Eye (tissue), 1 donor: ENCODE results near the gene MOB3C.

Experiments used
- DNase-seq: peaks from one replicate; pipeline ENCODE4 v3.0.0-alpha.2; 2015

The MOB3C gene

GRCh38 chr1:46603858-46604549 is 12.6 kb downstream of the MOB3C start, which contains the start of gene MKNK1:
TSS of gene MKNK1 (minus strand) at chr1:46604268. CDS start at chr1:46583327, 20,941 bp downstream.
- DNase-seq, result peak; percentile 99

DNA sequence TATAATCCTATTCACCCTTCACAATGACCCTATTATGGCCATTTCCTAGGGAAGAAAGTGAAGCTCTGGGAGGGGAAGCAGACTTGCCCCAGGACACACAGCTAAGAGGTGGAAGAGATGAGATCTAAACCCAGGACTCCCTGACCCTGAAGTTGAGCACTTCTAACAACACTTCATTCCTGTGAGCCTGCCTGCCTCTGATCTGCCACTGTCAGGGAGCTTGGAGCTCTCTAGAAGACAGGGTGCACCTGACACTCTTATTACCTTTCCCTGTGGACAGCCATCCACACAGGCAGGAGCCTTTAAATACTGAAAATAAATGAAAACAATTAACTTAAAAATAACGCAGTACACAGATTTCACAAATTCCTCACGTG is 13.1 kb downstream of the MOB3C start:
- no peak for DNase-seq

GRCh38 chr1:46601257-46602007 is 15.2 kb downstream of the MOB3C start:
- DNase-seq, result no peak

DNA sequence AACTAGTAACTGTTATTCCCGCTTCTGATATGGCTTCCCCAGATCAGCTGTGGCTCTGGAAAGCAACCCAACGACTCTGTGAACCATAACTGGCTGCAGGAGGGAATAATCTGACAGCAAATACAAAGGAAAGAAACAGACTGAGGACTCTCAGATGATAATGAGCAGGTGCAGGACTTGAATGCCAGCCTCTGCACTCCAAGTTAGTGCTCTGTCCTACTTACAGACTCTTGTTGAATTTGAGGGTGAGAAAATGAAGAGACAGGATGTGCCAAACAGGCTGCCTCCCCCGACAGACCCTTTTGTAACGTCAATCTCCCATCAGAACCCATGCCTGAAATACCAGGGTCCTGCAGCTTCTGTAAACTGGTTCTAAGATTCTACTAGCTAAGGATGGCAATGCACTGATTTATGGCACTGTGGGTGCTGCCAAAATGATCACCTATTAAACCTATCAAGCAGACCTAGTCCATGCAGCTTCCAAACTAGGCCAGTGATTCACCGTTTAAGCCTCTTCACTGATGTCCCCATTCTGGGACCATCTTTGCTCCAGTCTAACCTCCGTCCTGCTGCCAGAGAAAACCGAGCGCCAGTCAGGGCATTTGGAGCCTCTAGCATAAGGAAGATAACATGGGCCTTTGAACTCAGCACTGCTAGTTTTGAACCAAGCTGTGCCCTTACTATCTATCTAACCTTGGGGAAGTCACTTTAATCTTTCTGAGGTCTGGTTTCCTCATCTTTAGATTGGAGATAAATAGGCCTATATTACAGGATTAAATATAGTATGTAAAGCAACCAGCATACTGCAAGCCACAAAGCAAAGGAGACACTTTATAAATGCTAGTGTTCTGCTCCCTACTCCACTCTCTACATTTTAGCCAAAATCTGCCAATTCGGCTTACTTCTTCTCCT is 17.3 kb downstream of the MOB3C start:
- no peak for DNase-seq

- DNase-seq, result no peak
These were observed 19.8 kb downstream of the MOB3C start for GRCh38 chr1:46596846-46597245.

- DNase-seq, result no peak
These were observed 20.6 kb downstream of the MOB3C start for GRCh38 chr1:46596036-46596435.

- DNase-seq, result no peak
These were observed 21.5 kb downstream of the MOB3C start for GRCh38 chr1:46595127-46595526.

DNA sequence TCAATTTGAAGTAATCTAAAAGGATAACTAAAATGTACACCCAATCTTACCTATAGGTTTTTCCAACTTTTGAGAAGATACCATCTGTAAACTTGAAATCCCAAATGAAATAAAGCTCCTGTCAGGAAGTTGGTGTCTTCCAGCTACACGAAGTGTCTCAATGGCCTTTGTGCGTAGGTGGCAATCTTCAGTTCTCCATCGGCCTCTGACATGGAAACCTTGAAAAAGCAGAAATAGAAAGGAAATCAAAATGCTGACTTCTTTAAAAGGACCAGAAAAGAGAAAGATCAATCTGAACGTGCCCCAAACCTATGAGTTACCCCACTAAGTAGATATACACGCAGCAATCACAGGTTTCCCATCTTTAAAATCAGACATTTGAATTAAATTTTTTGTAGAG is 22.5 kb downstream of the MOB3C start:
- no peak for DNase-seq

GRCh38 chr1:46592823-46593222 is 23.8 kb downstream of the MOB3C start:
- no peak for DNase-seq

- no peak for DNase-seq
These were observed 27.1 kb downstream of the MOB3C start for GRCh38 chr1:46589529-46589928.

DNA sequence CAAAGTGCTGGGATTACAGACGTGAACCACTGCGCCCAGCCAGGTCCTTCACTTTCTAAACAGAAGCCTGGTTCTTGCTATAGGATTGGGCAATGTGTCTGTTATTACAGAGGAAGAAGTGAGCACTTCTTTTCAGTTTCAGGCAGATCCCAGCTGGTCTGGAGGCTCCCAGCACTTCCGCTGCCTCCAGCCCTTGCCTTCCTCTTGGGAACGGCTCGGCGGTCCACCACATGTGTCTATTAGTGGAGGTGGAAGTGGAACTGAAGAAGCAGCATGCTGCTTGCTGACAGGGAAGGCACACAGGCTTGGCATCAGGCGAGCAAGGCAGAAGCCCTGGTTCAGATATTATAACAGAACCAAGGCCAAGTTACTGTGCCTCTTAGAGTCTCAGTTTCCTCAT is 29.5 kb downstream of the MOB3C start:
- DNase-seq, result no peak

DNA sequence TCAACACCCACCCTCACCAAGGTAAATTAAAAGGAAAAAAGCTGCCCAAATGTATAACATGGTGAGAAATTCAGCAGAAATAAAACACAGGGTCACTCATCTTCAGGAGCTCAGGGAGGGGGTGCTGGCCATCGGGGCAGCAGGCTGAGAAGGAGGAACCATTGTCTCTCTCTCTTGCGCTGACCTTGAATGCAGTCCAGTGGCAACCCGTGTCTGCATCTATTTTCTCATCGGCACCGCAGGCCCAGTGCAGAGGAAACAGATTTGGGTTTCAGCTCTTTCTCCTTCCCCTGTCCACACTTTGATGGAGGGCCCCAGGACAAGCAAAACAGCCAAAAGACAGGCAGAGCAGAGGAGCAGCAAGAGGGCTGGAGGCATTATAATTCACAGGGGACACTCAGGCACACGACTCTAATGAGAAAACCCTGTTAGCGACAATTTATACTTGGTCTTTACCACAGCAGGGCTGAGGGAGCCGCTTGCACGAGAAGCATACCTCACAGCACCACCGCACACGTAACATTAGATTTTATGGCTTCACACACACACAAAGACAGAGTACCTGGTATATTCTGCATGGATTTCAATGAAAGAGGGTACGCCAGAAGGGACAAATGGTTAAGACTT is 31.2 kb downstream of the MOB3C start:
- DNase-seq, result peak; percentile 31

- peak; percentile 15 for DNase-seq
These were observed 33.1 kb downstream of the MOB3C start for GRCh38 chr1:46583494-46583893.

DNA sequence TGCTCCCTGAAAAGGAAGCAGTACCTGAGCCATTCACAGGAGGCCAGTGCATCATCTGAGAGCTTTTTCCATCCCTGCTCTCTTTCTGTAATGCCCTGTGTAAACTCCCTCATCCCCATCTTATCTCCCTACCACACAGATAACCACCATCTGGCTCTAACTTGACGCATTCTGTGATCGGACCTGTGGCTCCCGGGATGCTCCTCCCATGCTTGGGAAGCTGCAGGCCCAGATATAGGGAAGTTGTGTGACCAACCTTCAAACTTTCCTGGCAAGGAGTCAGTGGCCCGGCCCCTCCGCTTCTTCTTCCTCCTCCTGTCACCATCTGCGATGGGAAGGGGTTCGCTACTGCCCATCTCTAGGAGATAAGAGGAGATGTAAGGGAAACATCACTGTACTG is 33.6 kb downstream of the MOB3C start:
- DNase-seq, result no peak

- no peak for DNase-seq
These were observed 34.7 kb downstream of the MOB3C start for GRCh38 chr1:46581681-46582455.

GRCh38 chr1:46580140-46580903 is 36.3 kb downstream of the MOB3C start:
- no peak for DNase-seq

DNA sequence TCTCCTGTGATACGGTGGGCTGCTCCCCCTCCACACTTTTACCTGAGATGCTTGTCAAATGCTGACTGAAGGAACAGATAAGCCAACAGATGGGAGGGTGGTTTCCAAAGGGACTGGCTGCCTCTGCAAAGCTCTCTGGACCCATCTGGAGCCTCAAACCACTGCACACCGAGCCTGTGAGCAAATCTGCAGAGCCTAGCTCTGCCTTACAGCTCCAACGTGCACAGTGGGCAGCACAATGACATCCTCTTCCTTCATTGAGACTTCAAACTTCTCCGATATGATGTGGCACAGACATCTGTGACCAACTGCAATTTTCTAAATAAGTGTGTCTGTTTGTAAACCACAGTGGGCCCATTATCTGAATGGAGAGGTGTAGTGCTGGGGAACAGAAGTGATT is 38.9 kb downstream of the MOB3C start:
- DNase-seq, result no peak

- DNase-seq, result no peak
These were observed 40.0 kb downstream of the MOB3C start for GRCh38 chr1:46576596-46576995.

GRCh38 chr1:46575778-46576177 is 40.8 kb downstream of the MOB3C start:
- no peak for DNase-seq

DNA sequence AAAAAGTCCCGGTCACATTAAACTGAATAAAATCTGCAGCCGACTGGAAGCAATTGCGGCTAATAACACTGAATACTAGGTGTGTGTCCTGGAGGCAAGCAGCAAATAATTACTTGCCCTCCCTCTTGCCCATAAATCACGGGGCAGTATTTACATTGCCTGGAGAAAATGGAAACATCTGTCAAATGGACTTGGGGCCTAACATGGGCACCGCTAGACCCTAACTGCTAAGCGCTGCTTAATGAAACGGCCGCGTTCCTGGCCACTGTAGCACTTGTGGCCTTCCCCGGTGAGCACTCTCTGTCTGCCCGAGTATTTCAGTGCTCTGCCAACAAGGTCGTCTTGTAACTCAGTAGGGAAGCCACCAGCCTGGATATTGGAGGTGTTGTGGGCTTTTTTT is 41.3 kb downstream of the MOB3C start:
- DNase-seq, result no peak

GRCh38 chr1:46571691-46572225 is 44.9 kb downstream of the MOB3C start:
- no peak for DNase-seq
